Aorta (tissue), 5 donors: ENCODE measurements around the gene GPR55. TPM values are rescaled to one million over a fixed set of nuclear protein-coding genes. Genes with fewer than 3 reads are reported as not detected.

Experiments used
- ATAC-seq: fragments of 200-7000 bp; cut with Tn5 transposase; one replicate; pipeline ENCODE4 v1.9.1; 2022; ENCODE audit warnings: moderate library complexity; ENCODE audit not compliant: low FRiP score
- DNase-seq, 2 donors: peaks; one replicate each; pipeline ENCODE4 v3.0.0-alpha.2; 2020
- H3K27ac ChIP-seq, 2 donors: one replicate each; pipeline ENCODE4 v1.5.1; 2013; ENCODE audit warnings: low read length in 2 of 2, mild to moderate bottlenecking in 2 of 2, moderate library complexity in 2 of 2, control low read depth in 1 of 2, inconsistent platforms in 1 of 2, low read depth in 1 of 2
- H3K27me3 ChIP-seq, 2 donors: one replicate each; pipeline ENCODE4 v1.6.1; 2013; ENCODE audit warnings: control low read depth in 1 of 2, low read length in 1 of 2, mild to moderate bottlenecking in 1 of 2, moderate library complexity in 1 of 2; ENCODE audit not compliant: insufficient read depth in 2 of 2, control insufficient read depth in 1 of 2
- H3K36me3 ChIP-seq, 2 donors: one replicate each; pipeline ENCODE4 v1.6.1; 2013; ENCODE audit warnings: control low read depth in 1 of 2, low read length in 1 of 2, mild to moderate bottlenecking in 1 of 2; ENCODE audit not compliant: insufficient read depth in 2 of 2, control insufficient read depth in 1 of 2
- H3K4me1 ChIP-seq, 2 donors: one replicate each; pipeline ENCODE4 v1.6.1; 2013; ENCODE audit warnings: low read length in 2 of 2, control low read depth in 1 of 2, mild to moderate bottlenecking in 1 of 2, moderate library complexity in 1 of 2; ENCODE audit not compliant: insufficient read depth in 2 of 2, control insufficient read depth in 1 of 2
- H3K4me3 ChIP-seq, 2 donors: one replicate each; pipeline ENCODE4 v1.5.1; 2013; ENCODE audit warnings: low read length in 2 of 2, control low read depth in 1 of 2, mild to moderate bottlenecking in 1 of 2
- H3K9me3 ChIP-seq: one replicate; pipeline ENCODE4 v1.6.1; 2013; ENCODE audit warnings: mild to moderate bottlenecking, low read length; ENCODE audit not compliant: control insufficient read depth
- WGBS, 2 donors: extraction: QIAGEN DNeasy Blood & Tissue Kit; methylation state at CpG; one replicate each; pipeline ENCODE4 v1.1.7; 2013; 5-methylcytosine and 5-hydroxymethylcytosine counted together
- intact Hi-C, 2 donors: fragments of 100-400 bp; cut with DNase I; formaldehyde crosslinking; loops; one replicate each; pipeline versions ENCODE4 v1.14.2 to v1.15.0; 2022
- polyA plus RNA-seq, 2 donors: library from polyadenylated mRNA; stranded (reverse); fragments of 200-250 nt; gene quantifications; one replicate each; pipeline ENCODE4 v1.2.3, GENCODE V29; 2013
- total RNA-seq, 2 donors: library from RNA; stranded (reverse); fragmentation: NEBNext Ultra II Directional; extraction: Animal tissue kit (Norgen Biotek cat#: 25700); gene quantifications; one replicate each; pipeline ENCODE4 v1.2.1, GENCODE V29; 2021
- donor health status: healthy with polysubstance abuse.
- donor health status: Bipolar disorder and iron deficiency.
- donor health status: DM: no; HTN: no; CAD: no.
- donor health status: DM: no; HTN: no; CAD: no.
- donor health status: DM: yes; HTN: yes; CAD: no.

The GPR55 gene
- total and polyA plus RNA-seq, 4 donors: 0.18 TPM; not detected in 3

- Histone ChIP-seq H3K4me1 (no peaks in the 10 kb centered on the region), H3K9me3 (no peaks in the 10 kb centered on the region), H3K4me3 (no peak overlapping the region), H3K27ac (no peak overlapping the region), H3K27me3 (no peaks in the 10 kb centered on the region), H3K36me3 (no peaks in the 10 kb centered on the region)
- 84 to 88% methylated on average over 3 of the region's 3 CpGs for WGBS, 2 donors
- ATAC-seq: no peak
- peak in 1 of 2 donors; percentile 42 for DNase-seq
- intact Hi-C loops: loop anchor here in 1 of 2 donors (2.0 to 5.0 kb wide), 2 partner anchors 66 to 88 kb away; no protein-coding TSS in a partner anchor
Observed at GRCh38 chr2:230914886-230915285, 10.2 kb downstream of the GPR55 start.

- DNase-seq (peak; percentile 24 to 61), ATAC-seq (no peak)
- H3K27ac ChIP-seq: no peak overlapping the region
- H3K36me3 ChIP-seq: no peaks in the 10 kb centered on the region
- no peaks in the 10 kb centered on the region for H3K27me3 ChIP-seq
- no peak overlapping the region for H3K4me3 ChIP-seq
- 75 to 82% methylated on average over 5 of the region's 5 CpGs for WGBS, 2 donors
- no peaks in the 10 kb centered on the region for H3K4me1 ChIP-seq
- intact Hi-C loops: loop anchor here in 1 of 2 donors (2.0 to 5.0 kb wide), 2 partner anchors 65 to 86 kb away; no protein-coding TSS in a partner anchor
- H3K9me3 ChIP-seq: no peaks in the 10 kb centered on the region
Observed at GRCh38 chr2:230913406-230914143, 11.5 kb downstream of the GPR55 start.

GRCh38 chr2:230912724-230913123 lies 12.3 kb downstream of the GPR55 start:
- no peaks in the 10 kb centered on the region for H3K36me3 ChIP-seq
- H3K4me1 ChIP-seq: no peaks in the 10 kb centered on the region
- no peaks in the 10 kb centered on the region for H3K27me3 ChIP-seq
- H3K4me3 ChIP-seq: no peak overlapping the region
- DNase-seq: no peak
- no peaks in the 10 kb centered on the region for H3K9me3 ChIP-seq
- intact Hi-C loops: loop anchor here in 1 of 2 donors (5.0 kb wide), 1 partner anchor 85 kb away; no protein-coding TSS in a partner anchor
- no peak overlapping the region for H3K27ac ChIP-seq
- 93% methylated on average over 5 of the region's 5 CpGs for WGBS, 2 donors
- ATAC-seq: no peak

- ATAC-seq: no peak
- 93 to 96% methylated on average over 5 of the region's 5 CpGs for WGBS, 2 donors
- Histone ChIP-seq H3K36me3 (no peaks in the 10 kb centered on the region), H3K9me3 (no peaks in the 10 kb centered on the region), H3K27me3 (no peaks in the 10 kb centered on the region), H3K4me3 (no peak overlapping the region), H3K4me1 (no peaks in the 10 kb centered on the region), H3K27ac (no peak overlapping the region)
- peak in 1 of 2 donors; percentile 13 for DNase-seq
- intact Hi-C loops: loop anchor here in 1 of 2 donors (5.0 kb wide), 1 partner anchor 85 kb away; no protein-coding TSS in a partner anchor
Observed at GRCh38 chr2:230912046-230912445, 13.0 kb downstream of the GPR55 start.

GRCh38 chr2:230910546-230911177 lies 14.4 kb downstream of the GPR55 start:
- Histone ChIP-seq H3K4me3 (no peak overlapping the region), H3K27ac (no peak overlapping the region), H3K9me3 (no peaks in the 10 kb centered on the region), H3K27me3 (no peaks in the 10 kb centered on the region), H3K36me3 (no peaks in the 10 kb centered on the region), H3K4me1 (no peaks in the 10 kb centered on the region)
- DNase-seq: peak; percentile 24 to 41
- no peak for ATAC-seq
- intact Hi-C loops: loop anchor here in 1 of 2 donors (5.0 kb wide), 1 partner anchor 83 kb away; no protein-coding TSS in a partner anchor
- 83 to 84% methylated on average over 13 of the region's 13 CpGs for WGBS, 2 donors

- Histone ChIP-seq H3K36me3 (no peaks in the 10 kb centered on the region), H3K9me3 (no peaks in the 10 kb centered on the region), H3K27me3 (no peaks in the 10 kb centered on the region), H3K27ac (no peak overlapping the region), H3K4me3 (no peak overlapping the region), H3K4me1 (no peaks in the 10 kb centered on the region)
- intact Hi-C loops: loop anchor here (5.0 to 10.0 kb wide), 2 partner anchors 75 to 83 kb away; no protein-coding TSS in a partner anchor
- DNase-seq (peak; percentile 19 to 34), ATAC-seq (no peak)
- WGBS, 2 donors: 94 to 96% methylated on average over 18 of the region's 18 CpGs
Observed at GRCh38 chr2:230909841-230910545, 15.0 kb downstream of the GPR55 start.

GRCh38 chr2:230908595-230909191 lies 16.3 kb downstream of the GPR55 start:
- WGBS, 2 donors: 83% methylated on average over 10 of the region's 10 CpGs
- Histone ChIP-seq H3K4me3 (no peak overlapping the region), H3K9me3 (no peaks in the 10 kb centered on the region), H3K27me3 (no peaks in the 10 kb centered on the region), H3K36me3 (no peaks in the 10 kb centered on the region), H3K4me1 (no peaks in the 10 kb centered on the region), H3K27ac (no peak overlapping the region)
- intact Hi-C loops: loop anchor here in 1 of 2 donors (10.0 kb wide), 1 partner anchor 76 kb away; no protein-coding TSS in a partner anchor
- DNase-seq (peak; percentile 15 to 45), ATAC-seq (no peak)

GRCh38 chr2:230908092-230908594 lies 16.9 kb downstream of the GPR55 start:
- WGBS, 2 donors: 80 to 85% methylated on average over 6 of the region's 6 CpGs
- Histone ChIP-seq H3K27me3 (no peaks in the 10 kb centered on the region), H3K4me3 (no peak overlapping the region), H3K36me3 (no peaks in the 10 kb centered on the region), H3K4me1 (no peaks in the 10 kb centered on the region), H3K9me3 (no peaks in the 10 kb centered on the region), H3K27ac (no peak overlapping the region)
- peak in 1 of 2 donors; percentile 15 for DNase-seq
- intact Hi-C loops: loop anchor here in 1 of 2 donors (10.0 kb wide), 1 partner anchor 77 kb away; no protein-coding TSS in a partner anchor
- no peak for ATAC-seq
